ENCODE measurements around the gene GSTT2B. TPM values are rescaled to one million over a fixed set of nuclear protein-coding genes. Genes with fewer than 3 reads are reported as not detected.

Gene GSTT2B
- total RNA-seq, 1 experiment from 2014 or later: 6.5 TPM

GRCh38 chr22:23938328-23939016 lies 22.5 kb downstream of the GSTT2B start:
- Histone ChIP-seq H3K9me3 (ENCODE audit: control insufficient read depth, insufficient read depth, low read depth, low read length) (no peaks in the 10 kb centered on the region), H3K27me3 (ENCODE audit: control insufficient read depth, insufficient read depth, low read length) (no peaks in the 10 kb centered on the region), H3K27ac (ENCODE audit: low read length) (no peak overlapping the region), H3K36me3 (ENCODE audit: control insufficient read depth, insufficient read depth, low read length) (no peaks in the 10 kb centered on the region), H3K4me1 (ENCODE audit: control insufficient read depth, insufficient read depth, low read length) (no peaks in the 10 kb centered on the region), H3K4me3 (ENCODE audit: low read depth in 2 of 2, low read length in 2 of 2) (no peak overlapping the region)
- intact Hi-C loops (cut with micrococcal nuclease; ENCODE audit: unreplicated experiment): no loop called here
- TF ChIP-seq POLR2AphosphoS5 (IDR thresholded peaks at IDR 0.05; ENCODE audit: low read depth, low read length): no peak
- no peak for TF ChIP-seq TCF7L2 (IDR thresholded peaks at IDR 0.05; ENCODE audit: low read depth, low read length)
- no peak for TF ChIP-seq CTCF (IDR thresholded peaks at IDR 0.05)
- no peak for TF ChIP-seq REST (IDR thresholded peaks at IDR 0.05; ENCODE audit: insufficient read depth in 1 of 2, low read depth in 2 of 2, low read length in 1 of 2)
- no peak for TF ChIP-seq SIN3A (IDR thresholded peaks at IDR 0.05; ENCODE audit: borderline replicate concordance, insufficient read depth, low read depth, low read length)
- no TSS peak for BruUV-seq (replicated peaks)
- DNase-seq (ENCODE audit: low read depth, low spot score) (no peak), ATAC-seq (no peak)
- ChIA-PET CTCF (no interaction called here), POLR2A (no interaction called here)
- in situ Hi-C loops (cut with HindIII; ENCODE audit: low pct_unique_long_range_greater_than_20kb, low sequenced_read_pairs): no loop called here

GRCh38 chr22:23926561-23926960 lies 34.4 kb downstream of the GSTT2B start:
- BruUV-seq (replicated peaks): no TSS peak
- intact Hi-C loops (cut with micrococcal nuclease; ENCODE audit: unreplicated experiment) (no loop called here), in situ Hi-C loops (cut with HindIII; ENCODE audit: low pct_unique_long_range_greater_than_20kb, low sequenced_read_pairs) (no loop called here)
- DNase-seq (ENCODE audit: low read depth, low spot score) (no peak), ATAC-seq (no peak)
- H3K27ac ChIP-seq (ENCODE audit: low read length): no peak overlapping the region
- H3K9me3 ChIP-seq (ENCODE audit: control insufficient read depth, insufficient read depth, low read depth, low read length): no peaks in the 10 kb centered on the region; the same call in 1 of the 2 replicates
- ChIA-PET CTCF (no interaction called here), POLR2A (no interaction called here)
- TF ChIP-seq POLR2AphosphoS5 (IDR thresholded peaks at IDR 0.05; ENCODE audit: low read depth, low read length) (no peak), SIN3A (IDR thresholded peaks at IDR 0.05; ENCODE audit: borderline replicate concordance, insufficient read depth, low read depth, low read length) (no peak), REST (IDR thresholded peaks at IDR 0.05; ENCODE audit: insufficient read depth in 1 of 2, low read depth in 2 of 2, low read length in 1 of 2) (no peak), TCF7L2 (IDR thresholded peaks at IDR 0.05; ENCODE audit: low read depth, low read length) (no peak), CTCF (IDR thresholded peaks at IDR 0.05) (no peak)
- peaks cover 8% of the 10 kb centered on the region for H3K4me1 ChIP-seq (ENCODE audit: control insufficient read depth, insufficient read depth, low read length)
- H3K27me3 ChIP-seq (ENCODE audit: control insufficient read depth, insufficient read depth, low read length): no peaks in the 10 kb centered on the region
- H3K4me3 ChIP-seq (ENCODE audit: low read depth in 2 of 2, low read length in 2 of 2): no peak overlapping the region
- no peaks in the 10 kb centered on the region for H3K36me3 ChIP-seq (ENCODE audit: control insufficient read depth, insufficient read depth, low read length)

All from Panc1 (cell line).